Spinal cord (tissue), 10 donors: ENCODE measurements around the gene ADARB1. TPM values are rescaled to one million over a fixed set of nuclear protein-coding genes. Genes with fewer than 3 reads are reported as not detected.
A peak's percentile ranks its signal among the peaks of the same experiment; 100 is the strongest.

Source experiments
- DNase-seq, 6 donors: peaks; one replicate each; pipeline versions ENCODE4 v3.0.0 to v3.0.0-alpha.2; 2013 to 2015; ENCODE audit warnings: low spot score in 6 of 6, low read depth in 4 of 6
- H3K27ac ChIP-seq: one replicate; pipeline ENCODE4 v1.5.1; 2013; ENCODE audit warnings: low read depth, low read length, control low read depth
- H3K27me3 ChIP-seq: one replicate; pipeline ENCODE4 v1.6.1; 2013; ENCODE audit warnings: low read length; ENCODE audit not compliant: control insufficient read depth, insufficient read depth
- H3K36me3 ChIP-seq: one replicate; pipeline ENCODE4 v1.6.1; 2013; ENCODE audit warnings: low read length; ENCODE audit not compliant: control insufficient read depth, insufficient read depth
- H3K4me1 ChIP-seq: one replicate; pipeline ENCODE4 v1.6.1; 2013; ENCODE audit warnings: low read length; ENCODE audit not compliant: control insufficient read depth, insufficient read depth
- H3K4me3 ChIP-seq: one replicate; pipeline ENCODE4 v1.5.1; 2013; ENCODE audit warnings: low read depth, low read length, control low read depth
- H3K9me3 ChIP-seq: one replicate; pipeline ENCODE4 v1.6.1; 2013; ENCODE audit warnings: low read length; ENCODE audit not compliant: control insufficient read depth, insufficient read depth
- WGBS: methylation state at CpG from one replicate; pipeline ENCODE4 v1.1.5; 2013; ENCODE audit warnings: missing lambda C conversion rate; ENCODE audit not compliant: insufficient coverage; 5-methylcytosine and 5-hydroxymethylcytosine counted together
- polyA plus RNA-seq, 2 donors: library from polyadenylated mRNA; unstranded; fragments of 120-200 nt; gene quantifications; one replicate each; pipeline ENCODE4 v1.2.1, GENCODE V29; 2013; ENCODE audit not compliant: insufficient read length in 2 of 2
- total RNA-seq, 2 donors: library from RNA; depleted of rRNA in 1 of 2; stranded (reverse); fragments of 120-200 nt in 1 of 2; fragments of >200 nt in 1 of 2; gene quantifications; one replicate each; pipeline versions ENCODE4 v1.2.3 to v1.2.4, GENCODE V29; 2013 to 2014
- donor health status: healthy.

The ADARB1 gene
- total and polyA plus RNA-seq, 4 donors: 18.2 to 39.4 (median 28.8) TPM

GRCh38 chr21:45228656-45229240 lies 154.4 kb downstream of the ADARB1 start:
- Histone ChIP-seq H3K36me3 (peaks cover 3% of the 10 kb centered on the region), H3K27ac (no peak overlapping the region), H3K9me3 (no peaks in the 10 kb centered on the region), H3K4me3 (no peak overlapping the region), H3K27me3 (no peaks in the 10 kb centered on the region), H3K4me1 (peaks cover 3% of the 10 kb centered on the region)
- WGBS: no CpG with 5 or more reads among the region's 3 CpGs
- no peak for DNase-seq

- Histone ChIP-seq H3K4me1 (peaks cover 7% of the 10 kb centered on the region), H3K9me3 (no peaks in the 10 kb centered on the region), H3K27me3 (no peaks in the 10 kb centered on the region), H3K36me3 (peaks cover 2% of the 10 kb centered on the region), H3K4me3 (no peak overlapping the region), H3K27ac (no peak overlapping the region)
- peak in 1 of 6 donors; percentile 12 for DNase-seq
- WGBS: no CpG with 5 or more reads among the region's 3 CpGs
Measured at GRCh38 chr21:45231705-45232104, 157.3 kb downstream of the ADARB1 start.

DNA sequence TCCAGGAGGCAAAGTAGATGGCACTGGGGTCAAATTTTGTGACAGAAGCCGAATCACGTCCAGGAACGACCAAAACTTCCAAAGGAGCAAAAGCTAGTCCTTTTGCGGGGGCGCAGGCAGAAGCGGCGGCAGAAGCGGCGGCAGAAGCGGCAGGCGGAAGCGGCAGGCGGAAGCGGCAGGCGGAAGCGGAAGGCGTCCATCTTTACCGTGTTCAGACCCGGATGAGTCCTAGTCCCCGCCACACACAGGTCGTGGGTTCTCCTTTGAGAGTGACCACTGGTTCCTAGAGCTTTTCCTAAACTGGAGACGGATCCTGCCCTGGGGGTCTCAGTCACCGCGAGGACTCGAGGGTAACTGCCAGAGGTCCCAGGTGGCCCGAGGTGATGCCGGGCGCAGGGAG lies 159.7 kb downstream of the ADARB1 start:
- Histone ChIP-seq H3K27me3 (no peaks in the 10 kb centered on the region), H3K4me1 (peaks cover 4% of the 10 kb centered on the region), H3K36me3 (no peaks in the 10 kb centered on the region), H3K9me3 (no peaks in the 10 kb centered on the region), H3K4me3 (no peak overlapping the region), H3K27ac (no peak overlapping the region)
- DNase-seq: no peak
- 85% methylated on average over 28 of the region's 28 CpGs for WGBS

- Histone ChIP-seq H3K27me3 (no peaks in the 10 kb centered on the region), H3K27ac (no peak overlapping the region), H3K36me3 (no peaks in the 10 kb centered on the region), H3K4me3 (no peak overlapping the region), H3K9me3 (no peaks in the 10 kb centered on the region), H3K4me1 (peaks cover 4% of the 10 kb centered on the region)
- no peak for DNase-seq
- 36% methylated on average over 5 of the region's 8 CpGs for WGBS
Measured at GRCh38 chr21:45234965-45235364, 160.6 kb downstream of the ADARB1 start.

DNA sequence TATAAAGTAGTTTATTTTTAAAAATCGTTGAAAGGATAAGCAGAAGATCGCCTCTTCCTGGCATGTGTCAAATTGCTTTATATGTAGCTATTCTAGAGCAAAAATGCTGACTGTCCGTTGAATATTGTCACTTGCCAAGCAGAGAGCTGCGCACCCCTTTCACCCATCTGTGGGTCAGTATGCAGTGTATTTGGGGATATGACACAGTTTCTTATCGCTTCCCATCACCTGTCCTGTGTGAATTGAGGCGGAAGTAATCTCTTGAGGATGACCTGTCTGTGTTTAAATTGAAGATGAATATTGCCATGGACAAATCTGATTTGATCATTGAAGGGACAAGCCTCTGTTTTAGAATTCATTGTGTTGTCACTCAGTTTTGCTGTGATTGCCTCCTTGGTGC lies 161.1 kb downstream of the ADARB1 start:
- Histone ChIP-seq H3K4me3 (no peak overlapping the region), H3K27me3 (no peaks in the 10 kb centered on the region), H3K36me3 (no peaks in the 10 kb centered on the region), H3K27ac (no peak overlapping the region), H3K9me3 (no peaks in the 10 kb centered on the region), H3K4me1 (peaks cover 4% of the 10 kb centered on the region)
- no peak for DNase-seq
- WGBS: 81% methylated on average over 5 of the region's 6 CpGs

GRCh38 chr21:45236481-45236880 lies 162.1 kb downstream of the ADARB1 start:
- Histone ChIP-seq H3K36me3 (no peaks in the 10 kb centered on the region), H3K27ac (no peak overlapping the region), H3K4me3 (no peak overlapping the region), H3K27me3 (no peaks in the 10 kb centered on the region), H3K4me1 (peaks cover 4% of the 10 kb centered on the region), H3K9me3 (no peaks in the 10 kb centered on the region)
- DNase-seq: no peak
- WGBS: 80% methylated on average over 2 of the region's 2 CpGs

DNA sequence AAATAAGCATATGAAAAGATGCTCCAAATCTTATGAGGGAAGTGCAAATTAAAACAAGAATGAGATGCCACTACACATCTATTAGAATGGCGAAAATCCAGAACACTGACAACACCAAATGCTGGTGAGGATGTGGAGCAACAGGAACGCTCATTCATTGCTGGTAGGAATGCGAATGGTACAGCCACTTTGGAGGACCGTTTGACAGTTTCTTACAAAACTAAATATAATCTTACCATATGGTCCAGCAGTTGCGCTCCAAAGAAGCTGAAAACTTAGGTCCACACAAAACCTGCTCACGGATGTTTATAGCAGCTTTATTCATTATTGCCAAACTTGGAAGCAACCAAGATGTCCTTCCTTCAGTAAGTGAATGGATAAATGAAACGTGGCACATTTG lies 163.0 kb downstream of the ADARB1 start:
- 100% methylated on average over 2 of the region's 7 CpGs for WGBS

DNA sequence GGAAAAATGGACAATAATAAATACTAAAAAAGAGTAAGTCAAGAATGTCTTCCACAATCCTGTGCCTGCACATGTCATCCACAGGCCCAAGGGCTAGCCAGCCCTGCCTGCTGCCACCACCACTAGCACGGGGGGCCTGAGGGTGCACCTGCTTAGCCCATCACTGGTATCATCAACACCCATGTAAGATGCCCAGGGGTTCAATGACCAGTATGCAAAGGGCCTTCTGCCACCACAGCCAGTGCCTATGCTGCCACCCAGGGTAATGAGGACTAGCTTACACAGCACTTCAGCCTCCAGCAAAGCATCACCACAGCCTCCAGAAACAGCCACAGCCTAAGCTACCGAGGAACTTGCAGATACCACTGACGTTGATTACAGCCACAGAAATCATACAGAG lies 167.0 kb downstream of the ADARB1 start:
- Histone ChIP-seq H3K27ac (no peak overlapping the region), H3K9me3 (peaks cover 4% of the 10 kb centered on the region), H3K4me1 (no peaks in the 10 kb centered on the region), H3K4me3 (no peak overlapping the region), H3K27me3 (no peaks in the 10 kb centered on the region), H3K36me3 (no peaks in the 10 kb centered on the region)
- DNase-seq: no peak
- 85% methylated on average over 2 of the region's 3 CpGs for WGBS

More for the DNA sequence above, 163.0 kb downstream of the ADARB1 start:
- no peak overlapping the region for H3K4me3 ChIP-seq
- peaks cover 4% of the 10 kb centered on the region for H3K4me1 ChIP-seq
- H3K36me3 ChIP-seq: no peaks in the 10 kb centered on the region
- H3K27ac ChIP-seq: no peak overlapping the region
- peaks cover 2% of the 10 kb centered on the region for H3K9me3 ChIP-seq
- peak in 1 of 6 donors; percentile 68 for DNase-seq
- no peaks in the 10 kb centered on the region for H3K27me3 ChIP-seq

DNA sequence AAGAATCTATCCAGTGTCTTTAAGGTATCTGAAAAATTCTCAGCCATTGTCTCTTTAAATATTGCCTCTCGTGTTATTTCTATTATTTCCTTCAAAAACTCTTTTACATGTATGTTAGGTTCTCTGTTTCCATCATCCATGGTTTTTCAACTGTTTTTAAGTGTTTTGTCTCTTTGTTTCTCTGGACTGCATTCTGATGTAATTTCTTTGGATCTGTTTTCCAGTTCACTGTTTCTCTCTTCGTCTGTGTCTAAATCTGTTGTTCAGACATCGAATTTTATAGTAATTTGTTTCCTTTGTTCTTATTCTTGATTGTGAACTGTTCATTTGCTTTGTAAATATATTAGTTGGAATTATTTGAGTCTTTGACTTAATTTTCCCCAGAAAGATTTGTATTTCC lies 169.2 kb downstream of the ADARB1 start:
- Histone ChIP-seq H3K4me1 (peaks cover 1% of the 10 kb centered on the region), H3K27ac (no peak overlapping the region), H3K27me3 (no peaks in the 10 kb centered on the region), H3K4me3 (no peak overlapping the region), H3K36me3 (no peaks in the 10 kb centered on the region), H3K9me3 (peaks cover 4% of the 10 kb centered on the region)
- DNase-seq: no peak
- 100% methylated on average over 1 of the region's 3 CpGs for WGBS

- WGBS: 81% methylated on average over 8 of the region's 8 CpGs
- Histone ChIP-seq H3K4me1 (peaks cover 8% of the 10 kb centered on the region), H3K4me3 (no peak overlapping the region), H3K27me3 (no peaks in the 10 kb centered on the region), H3K9me3 (peaks cover 4% of the 10 kb centered on the region), H3K36me3 (no peaks in the 10 kb centered on the region), H3K27ac (no peak overlapping the region)
- DNase-seq: no peak
Measured at GRCh38 chr21:45244799-45245340, 170.5 kb downstream of the ADARB1 start.
